ENCODE data around the gene NHLRC2.

NHLRC2 gene

DNA sequence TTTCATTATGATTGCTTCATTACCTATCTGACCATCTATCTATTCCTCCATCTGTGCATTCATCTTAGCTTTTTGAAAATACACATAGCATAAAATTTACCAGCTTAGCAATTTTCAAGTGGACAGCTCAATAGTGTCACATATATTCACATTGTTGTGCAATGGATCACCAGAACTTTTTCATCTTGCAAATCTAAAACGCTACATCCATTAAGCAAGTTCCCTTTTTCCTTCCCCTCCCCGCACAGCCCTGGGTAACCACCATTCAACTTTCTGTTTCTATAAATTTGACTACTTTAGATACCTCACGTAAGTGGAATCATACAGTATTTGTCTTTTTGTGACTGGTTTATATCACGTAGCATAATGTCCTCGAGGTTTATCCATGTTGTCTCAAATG lies 111.2 kb downstream of the NHLRC2 start:
- H3K4me3 ChIP-seq (ENCODE audit: low read length) = no peak overlapping the region
- TF ChIP-seq CTCF (conservative IDR thresholded peaks at IDR 0.05; ENCODE audit: low read depth, low read length) = no peak
- no peak for DNase-seq (ENCODE audit: low read depth)

Measured in retinal pigment epithelial cell (primary cell).